ENCODE measurements around the gene PTPRU.
A peak's percentile ranks its signal among the peaks of the same experiment; 100 is the strongest.

Gene PTPRU

DNA sequence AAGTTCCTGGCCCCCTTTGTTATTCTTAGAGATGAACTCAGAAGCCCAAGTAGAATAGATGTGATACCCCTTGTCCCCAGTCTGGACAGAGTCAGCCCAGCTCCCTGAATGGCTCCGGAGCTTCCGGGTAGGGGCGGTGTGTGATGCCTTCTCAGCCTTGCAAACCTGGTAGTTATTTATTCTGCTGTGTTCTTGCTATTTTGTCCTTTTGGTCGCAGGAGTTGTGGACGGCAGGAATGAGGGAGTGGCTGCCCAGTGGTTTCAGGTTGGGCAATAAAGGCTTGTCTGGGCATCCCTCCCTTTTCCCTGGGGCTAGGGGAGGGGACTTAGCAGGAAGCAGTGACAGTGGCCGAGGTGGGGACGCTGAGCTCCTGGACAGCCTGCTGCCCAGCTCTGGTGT lies 2.8 kb downstream of the PTPRU start:
- no peak for DNase-seq
- intact Hi-C loops (cut with DNase I) = loop anchor here (5.0 kb wide), 2 partner anchors 1143 to 1468 kb away; no protein-coding TSS in a partner anchor

DNA sequence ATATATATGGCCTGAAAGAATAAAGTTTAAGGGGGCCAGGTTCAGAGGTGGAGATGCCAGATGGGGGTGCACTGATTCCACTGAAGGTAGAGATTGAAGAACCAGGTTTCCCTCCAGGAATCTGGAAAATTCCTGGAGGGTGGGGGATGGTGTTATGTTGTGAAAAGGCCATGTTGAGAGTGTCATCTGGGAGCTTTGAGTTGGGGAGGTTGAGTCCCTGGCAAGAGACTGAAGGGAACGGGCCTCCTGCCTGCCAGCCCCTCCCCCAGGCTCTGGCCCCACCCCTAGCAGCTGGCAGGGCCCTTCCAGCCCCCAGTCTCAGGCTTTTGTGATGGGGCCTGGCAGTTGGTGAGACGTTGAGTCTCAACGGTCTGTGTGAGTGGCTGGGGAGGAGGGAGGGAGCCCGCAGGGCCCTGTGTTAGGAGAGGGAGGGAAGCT lies 4.1 kb downstream of the PTPRU start:
- DNase-seq = no peak
- intact Hi-C loops (cut with DNase I) = loop anchor here (10.0 kb wide), 1 partner anchor 854 kb away; no protein-coding TSS in a partner anchor

DNA sequence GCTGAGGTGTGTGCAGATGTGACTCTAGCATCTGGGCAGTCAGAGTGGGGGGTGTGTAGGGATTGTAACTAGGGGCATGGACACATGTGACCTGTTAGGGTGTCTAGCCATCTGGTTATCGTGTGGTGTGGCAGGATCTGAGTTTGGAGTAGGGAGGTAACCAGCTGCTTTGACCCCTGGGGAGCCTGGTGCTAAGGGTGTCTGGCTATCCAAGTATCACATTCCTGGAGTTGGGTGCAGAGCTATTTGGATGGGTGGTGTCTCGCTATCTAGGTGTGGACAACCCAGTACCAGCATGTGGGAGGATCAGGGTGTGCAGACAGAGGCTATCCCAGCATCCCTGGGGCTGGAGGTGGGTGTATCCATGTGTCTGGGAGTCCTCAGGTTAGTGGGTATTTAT lies 4.7 kb downstream of the PTPRU start:
- DNase-seq = no peak
- intact Hi-C loops (cut with DNase I) = loop anchor here (10.0 kb wide), 1 partner anchor 854 kb away; no protein-coding TSS in a partner anchor

DNA sequence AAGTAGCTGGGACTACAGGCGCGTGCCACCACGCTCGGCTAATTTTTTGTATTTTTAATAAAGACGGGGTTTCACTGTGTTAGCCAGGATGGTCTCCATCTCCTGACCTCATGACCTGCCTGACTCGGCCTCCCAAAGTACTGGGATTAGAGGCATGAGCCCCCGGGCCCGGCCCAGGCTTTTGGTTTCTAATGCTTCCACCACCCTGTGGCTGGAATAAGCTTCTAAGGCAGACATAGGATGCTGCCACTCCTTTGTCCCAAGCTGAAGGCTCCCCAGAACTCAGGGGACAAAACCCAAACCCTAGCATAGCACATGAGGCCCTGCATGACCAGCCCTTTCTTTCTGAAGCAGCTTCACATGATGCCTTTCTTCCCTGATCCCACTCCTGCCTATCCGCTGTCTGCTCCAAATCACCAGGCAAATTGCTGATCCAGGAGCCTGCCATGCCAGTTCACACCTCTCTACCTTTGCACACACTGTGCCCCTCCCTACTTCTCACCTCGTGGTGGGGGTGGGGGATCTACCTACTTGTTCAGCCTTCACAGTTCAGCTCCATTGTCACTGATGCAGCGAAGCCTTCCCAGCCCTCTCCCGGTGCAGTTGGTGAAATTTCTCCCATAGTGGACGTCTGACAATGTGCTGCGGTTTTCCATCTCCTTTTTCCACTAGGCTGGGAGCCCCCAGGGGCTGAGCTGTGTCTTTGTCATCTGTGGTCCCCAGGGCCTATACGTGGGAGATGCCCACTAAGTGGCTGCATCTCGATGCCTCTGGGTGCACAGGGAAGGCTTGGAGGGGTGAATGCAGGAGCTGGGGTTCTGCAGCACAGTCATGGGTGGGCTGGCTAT lies 6.9 kb downstream of the PTPRU start:
- intact Hi-C loops (cut with DNase I) = loop anchor here (10.0 kb wide), 1 partner anchor 852 kb away; no protein-coding TSS in a partner anchor
- DNase-seq = no peak

DNA sequence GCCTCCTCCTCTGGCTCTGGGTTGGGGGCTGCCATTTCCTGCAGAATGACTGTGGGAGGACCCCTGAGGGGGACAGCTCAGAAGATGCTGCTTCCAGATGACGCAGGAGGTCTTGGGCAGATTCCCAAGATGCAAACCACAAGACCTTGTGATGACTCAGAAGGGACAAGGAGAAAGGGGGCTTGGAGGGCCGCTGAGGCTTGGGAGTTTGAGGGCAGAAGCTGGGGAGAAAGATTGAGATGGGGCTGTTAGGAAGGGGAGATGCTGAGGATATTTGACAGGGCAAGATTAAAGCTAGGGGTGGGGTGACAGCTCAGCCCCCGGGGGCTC lies 7.5 kb downstream of the PTPRU start:
- DNase-seq = no peak
- intact Hi-C loops (cut with DNase I) = loop anchor here (10.0 kb wide), 1 partner anchor 851 kb away; no protein-coding TSS in a partner anchor

DNA sequence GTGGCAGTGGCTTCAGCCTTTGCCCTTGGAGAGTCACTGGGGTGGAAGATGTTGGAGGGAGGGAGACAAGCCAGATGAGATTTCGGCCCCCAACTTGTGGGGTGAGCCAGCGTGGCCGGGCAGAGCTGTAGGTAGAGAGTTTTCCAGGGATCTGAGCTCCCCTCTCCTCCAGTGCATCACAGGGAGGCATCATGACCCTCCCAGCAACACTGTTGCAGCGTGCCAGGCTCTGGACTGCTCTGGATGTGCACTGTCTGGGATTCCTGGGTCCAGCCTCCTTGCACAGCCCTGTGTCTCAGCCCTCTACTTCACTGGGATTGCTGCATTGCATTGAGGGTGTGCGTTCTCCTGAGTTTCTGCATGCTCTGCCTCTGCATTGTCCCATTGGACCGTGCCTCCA lies 8.9 kb downstream of the PTPRU start:
- intact Hi-C loops (cut with DNase I) = loop anchor here (10.0 kb wide), 1 partner anchor 850 kb away; no protein-coding TSS in a partner anchor
- DNase-seq = no peak

DNA sequence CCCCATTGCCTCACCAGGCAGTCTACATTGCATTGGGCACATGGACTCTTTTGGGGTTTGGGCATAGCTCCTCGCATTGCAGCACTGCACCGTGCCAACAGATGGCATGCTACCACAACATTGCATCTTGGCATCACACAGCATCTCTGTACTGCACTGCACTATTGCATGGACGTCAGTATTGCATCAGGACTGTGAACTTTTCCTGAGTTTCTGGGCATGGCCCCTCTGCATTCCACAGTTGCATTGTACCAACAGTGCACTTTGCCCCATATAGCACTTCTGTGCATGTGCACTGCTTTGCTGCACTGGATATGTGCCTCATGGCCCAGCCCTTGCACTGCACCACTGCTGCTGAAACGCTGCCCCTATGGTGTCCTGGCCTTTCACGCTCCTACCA lies 9.6 kb downstream of the PTPRU start:
- peak in 41 of 42 donors; percentile 29 to 82 (median 64) for DNase-seq
- intact Hi-C loops (cut with DNase I) = loop anchor here (10.0 kb wide), 1 partner anchor 849 kb away; no protein-coding TSS in a partner anchor

DNA sequence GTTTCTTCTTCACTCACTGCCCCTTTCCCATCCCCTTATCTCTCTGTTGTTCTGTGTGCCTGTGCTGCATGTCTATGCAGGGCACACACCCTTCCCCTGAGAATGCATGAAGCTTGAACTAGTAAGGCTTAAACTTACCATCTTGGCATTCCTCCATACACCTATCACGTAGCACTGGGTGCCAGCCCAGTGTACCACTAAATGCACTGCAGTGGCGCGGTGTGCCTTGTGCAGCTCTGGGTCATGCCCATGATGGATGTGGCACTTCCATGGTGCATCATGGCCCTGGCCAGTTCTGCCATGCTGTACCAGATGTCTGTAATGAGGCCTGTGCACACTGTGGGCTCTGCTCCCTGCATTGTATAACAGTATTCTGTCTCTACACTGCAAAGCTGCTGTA lies 10.7 kb downstream of the PTPRU start:
- intact Hi-C loops (cut with DNase I) = loop anchor here (10.0 kb wide), 1 partner anchor 848 kb away; no protein-coding TSS in a partner anchor
- no peak for DNase-seq

DNA sequence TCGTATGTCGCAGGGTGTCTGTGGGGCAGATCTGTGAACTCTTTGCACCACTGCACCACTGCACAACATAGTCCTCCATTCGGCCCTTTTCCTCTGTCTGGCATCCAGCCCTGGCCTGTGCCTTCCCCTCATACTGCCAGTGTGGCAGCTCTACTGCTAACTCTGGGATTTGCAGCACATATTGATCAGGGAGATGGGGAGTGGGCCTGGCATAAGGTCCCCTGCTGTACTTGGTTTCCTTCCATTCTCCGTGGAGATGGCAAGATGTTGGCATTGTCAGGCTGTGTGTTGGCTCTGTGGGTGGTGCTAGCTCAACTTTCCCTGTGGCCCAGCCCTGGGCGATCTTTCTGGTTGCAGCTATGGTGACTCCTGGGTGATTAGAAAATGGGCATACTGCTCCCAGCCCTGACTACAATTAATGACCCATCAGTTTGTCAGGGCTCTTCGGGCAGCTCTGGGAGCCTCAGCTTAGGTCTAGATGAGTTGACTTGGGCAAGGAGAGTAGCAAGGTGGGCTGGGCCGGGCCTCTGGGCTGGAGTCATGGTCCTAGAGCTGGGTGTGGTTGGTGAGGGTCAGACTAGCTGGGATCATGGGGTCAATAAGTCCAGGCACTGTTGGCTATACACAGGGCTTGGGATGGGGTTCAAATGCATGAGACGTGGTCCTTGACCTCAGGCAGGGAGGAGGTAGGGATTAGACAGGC lies 11.4 kb downstream of the PTPRU start:
- no peak for DNase-seq
- intact Hi-C loops (cut with DNase I) = loop anchor here (10.0 kb wide), 1 partner anchor 847 kb away; no protein-coding TSS in a partner anchor

DNA sequence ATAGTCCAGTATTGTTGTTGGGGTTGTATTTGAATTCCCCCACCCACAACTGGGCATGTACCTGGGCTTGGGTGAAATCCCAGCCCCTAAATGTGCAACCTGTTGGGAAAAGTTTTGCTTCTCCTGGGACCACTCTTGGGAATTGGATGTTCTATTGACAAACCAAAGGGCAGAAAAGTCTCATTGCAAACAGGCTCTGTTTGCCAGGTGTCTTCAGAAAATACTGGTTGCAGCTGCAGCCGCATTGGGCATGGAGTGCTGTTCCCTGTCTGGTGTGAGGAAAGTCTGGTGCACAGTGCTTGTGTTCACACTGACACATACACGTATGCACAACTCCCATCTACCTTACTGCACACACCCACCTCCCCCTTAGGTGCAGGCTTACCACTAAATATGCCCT lies 12.1 kb downstream of the PTPRU start:
- intact Hi-C loops (cut with DNase I) = loop anchor here (10.0 kb wide), 1 partner anchor 846 kb away; no protein-coding TSS in a partner anchor
- DNase-seq = no peak

DNA sequence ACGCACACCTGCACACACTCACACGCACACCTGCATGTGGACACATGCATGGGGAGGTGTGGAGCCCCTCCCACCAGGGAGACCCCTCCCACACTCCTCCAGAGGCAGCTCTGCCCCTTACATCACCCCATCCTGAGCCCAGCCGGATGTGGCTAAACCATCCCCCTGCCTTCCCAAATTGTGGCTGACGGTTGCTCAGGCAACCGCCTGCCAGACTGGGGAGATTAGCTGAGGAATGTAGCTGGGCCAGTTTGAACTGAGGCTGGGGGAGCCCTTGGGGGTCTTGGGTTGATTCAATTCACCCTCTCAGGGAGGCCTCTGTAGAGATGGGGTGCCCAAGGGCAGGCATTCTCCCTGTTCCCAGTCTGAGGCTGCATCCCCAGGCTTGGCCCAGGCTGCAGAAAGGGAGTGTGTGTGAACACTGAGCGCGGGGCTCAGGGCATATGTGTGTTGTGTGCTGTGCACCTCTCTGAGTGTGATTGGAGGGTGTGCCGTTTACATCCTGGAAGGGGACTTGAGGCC lies 12.9 kb downstream of the PTPRU start:
- DNase-seq = no peak
- intact Hi-C loops (cut with DNase I) = loop anchor here (10.0 kb wide), 1 partner anchor 846 kb away; no protein-coding TSS in a partner anchor

DNA sequence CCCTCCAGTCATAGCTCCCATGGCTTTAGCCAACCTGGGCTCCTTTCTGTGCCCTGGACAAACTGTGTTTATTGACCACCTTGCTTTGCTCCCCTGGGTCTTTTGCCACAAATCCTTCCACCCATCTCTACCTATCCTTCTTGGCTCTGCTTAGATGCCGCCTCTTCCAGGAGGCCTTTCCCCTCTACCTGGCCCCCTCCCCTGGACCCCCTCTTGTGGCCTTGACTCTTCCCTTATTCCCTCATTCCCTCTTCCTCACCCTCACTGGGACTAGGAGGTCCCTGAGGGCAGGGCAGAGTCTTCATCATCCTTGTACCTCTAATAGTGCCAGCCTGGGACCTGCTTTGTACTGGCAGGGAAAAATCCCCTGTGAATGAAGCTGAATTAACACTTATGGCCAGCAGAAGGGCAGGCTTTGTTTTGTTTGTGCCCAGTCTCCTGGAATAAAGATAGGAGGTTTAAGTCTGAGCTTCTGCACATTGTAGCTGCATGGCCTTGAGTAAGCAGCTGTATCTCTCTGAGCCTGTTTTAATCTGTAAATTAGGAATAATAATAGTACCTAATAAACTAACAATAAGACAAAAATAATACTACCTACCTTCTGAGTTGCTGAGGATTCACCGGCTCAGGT lies 13.7 kb downstream of the PTPRU start:
- intact Hi-C loops (cut with DNase I) = loop anchor here (10.0 kb wide), 1 partner anchor 845 kb away; no protein-coding TSS in a partner anchor

DNA sequence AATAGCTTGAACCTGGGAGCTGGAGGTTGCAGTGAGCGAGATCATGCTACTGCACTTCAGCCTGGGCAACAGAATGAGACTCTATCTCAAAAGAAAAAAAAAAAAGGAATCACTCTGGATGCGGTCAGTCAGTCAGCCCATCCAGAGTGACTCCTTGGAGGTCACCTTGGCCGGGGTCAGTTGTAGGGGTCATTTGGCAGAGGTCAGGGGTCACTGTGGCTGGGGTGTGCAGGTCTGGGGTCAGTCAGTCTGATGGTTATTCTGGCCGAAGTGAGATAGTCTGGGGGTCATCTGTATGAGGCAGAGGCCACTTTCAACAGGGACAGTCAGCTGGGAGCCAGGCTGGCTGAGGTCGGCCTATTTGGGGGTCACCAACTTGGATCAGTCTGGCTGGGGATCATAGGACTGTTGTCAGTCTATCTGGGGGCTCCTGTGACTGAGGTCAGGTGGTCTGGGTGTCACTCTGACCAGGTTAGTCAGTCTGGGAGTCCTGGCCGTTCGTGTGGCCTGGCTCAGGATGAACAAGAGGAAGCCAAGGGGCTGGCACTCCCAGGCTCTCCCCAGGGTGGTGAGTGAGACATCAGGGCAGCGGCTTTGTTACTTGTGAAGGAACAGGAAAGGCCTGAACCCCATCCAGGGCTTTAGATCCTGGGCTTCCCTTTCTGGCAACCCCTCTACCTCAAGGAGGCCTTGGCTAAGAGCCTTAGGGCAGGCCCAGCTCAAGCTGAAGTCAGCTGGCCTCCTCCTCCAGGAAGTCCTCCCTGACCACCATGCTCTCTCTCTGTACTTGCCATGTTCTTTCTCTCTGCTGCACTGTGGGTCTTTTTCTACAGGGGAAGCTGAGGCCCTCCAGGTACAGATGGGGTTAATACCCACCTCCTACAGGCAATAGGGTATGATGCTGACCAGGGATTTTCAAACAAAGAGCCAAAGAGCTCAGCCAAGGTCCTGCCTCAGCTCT lies 15.1 kb downstream of the PTPRU start:
- no peak for DNase-seq
- intact Hi-C loops (cut with DNase I) = no loop called here

More for the DNA sequence above, 13.7 kb downstream of the PTPRU start:
- no peak for DNase-seq

DNA sequence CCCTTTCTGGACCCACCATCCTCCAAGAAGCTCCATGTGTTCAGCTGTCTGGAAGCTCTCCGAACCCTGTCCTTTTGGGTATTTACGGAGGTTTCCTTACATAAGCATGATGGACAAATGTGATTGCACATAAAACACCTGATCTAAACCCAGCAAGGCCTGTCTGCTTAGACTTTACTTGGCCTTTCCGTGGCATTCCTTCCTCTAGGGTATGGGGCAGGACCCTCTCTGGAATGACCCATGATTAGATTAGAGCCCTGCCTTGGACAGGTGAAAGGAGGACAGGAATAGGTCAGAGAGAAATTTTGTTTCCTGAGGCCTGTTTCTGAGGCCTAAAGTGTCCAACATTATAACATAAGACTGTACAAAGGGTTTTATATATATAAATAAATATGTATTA lies 16.9 kb downstream of the PTPRU start:
- intact Hi-C loops (cut with DNase I) = no loop called here

DNA sequence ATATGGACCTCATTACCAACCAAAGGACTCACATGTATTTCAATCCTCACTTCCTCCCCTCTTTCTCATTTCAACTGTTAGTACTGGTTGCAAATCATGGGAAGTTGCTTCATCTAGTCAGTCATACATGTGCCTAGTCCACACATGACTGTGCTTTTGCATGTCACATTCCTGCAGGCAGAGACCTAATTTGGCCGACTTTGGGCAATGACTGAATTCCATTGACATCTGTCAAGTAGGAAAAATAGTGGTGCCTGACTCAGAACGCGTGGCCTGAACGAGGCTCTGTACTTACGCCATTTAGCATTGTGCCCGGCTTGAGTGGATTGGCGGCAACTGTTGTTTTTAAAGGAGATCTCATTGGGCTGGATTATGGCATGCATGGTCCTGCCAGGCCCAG lies 18.0 kb downstream of the PTPRU start:
- peak in 1 of 42 donors; percentile 17 for DNase-seq
- intact Hi-C loops (cut with DNase I) = no loop called here

More for the DNA sequence above, 16.9 kb downstream of the PTPRU start:
- peak in 1 of 42 donors; percentile 1 for DNase-seq

DNA sequence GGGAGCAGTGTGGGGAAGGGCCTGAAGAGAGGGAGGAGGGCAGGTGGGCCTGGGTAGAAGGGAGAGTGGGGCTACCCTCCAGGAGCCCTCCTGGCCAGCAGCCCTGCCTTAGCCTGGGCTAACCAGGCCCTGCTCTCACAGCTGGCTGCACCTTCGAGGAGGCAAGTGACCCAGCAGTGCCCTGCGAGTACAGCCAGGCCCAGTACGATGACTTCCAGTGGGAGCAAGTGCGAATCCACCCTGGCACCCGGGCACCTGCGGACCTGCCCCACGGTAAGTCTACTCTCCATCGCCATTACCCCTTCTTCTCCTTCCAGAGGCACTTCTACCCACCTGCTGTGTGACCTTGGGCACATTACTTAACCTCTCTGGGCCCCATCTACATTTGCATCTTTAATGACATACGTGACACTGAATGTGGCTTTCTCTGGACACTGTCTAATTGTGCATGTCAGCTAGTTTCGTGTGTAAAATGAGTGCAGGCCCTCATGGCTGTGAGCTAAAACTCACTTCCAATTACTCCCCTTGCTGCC lies 18.9 kb downstream of the PTPRU start:
- DNase-seq = peak in 1 of 42 donors; percentile 19
- intact Hi-C loops (cut with DNase I) = no loop called here

DNA sequence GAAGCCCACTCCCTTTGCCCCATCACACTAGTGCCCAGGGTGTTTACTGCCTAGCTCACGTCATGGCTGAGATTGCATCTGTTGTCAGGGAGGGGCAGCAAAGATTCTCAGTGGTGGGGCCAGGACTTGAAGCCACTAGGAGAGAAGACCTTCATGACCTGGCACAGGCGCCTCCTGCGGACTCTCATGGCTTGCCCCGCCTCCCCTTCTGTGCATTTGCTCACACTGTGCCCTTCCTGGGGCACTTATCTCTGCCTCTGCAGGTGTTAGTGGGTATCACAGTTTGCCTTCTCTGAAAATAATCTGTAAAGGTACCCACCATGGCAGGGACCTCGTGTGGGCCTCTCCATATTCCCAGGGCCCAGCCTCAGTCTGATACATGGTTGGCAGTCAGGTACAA lies 20.1 kb downstream of the PTPRU start:
- DNase-seq = no peak
- intact Hi-C loops (cut with DNase I) = no loop called here

All from head of caudate nucleus (tissue), 42 donors.